ENCODE measurements around the gene ARHGAP42.

DNA sequence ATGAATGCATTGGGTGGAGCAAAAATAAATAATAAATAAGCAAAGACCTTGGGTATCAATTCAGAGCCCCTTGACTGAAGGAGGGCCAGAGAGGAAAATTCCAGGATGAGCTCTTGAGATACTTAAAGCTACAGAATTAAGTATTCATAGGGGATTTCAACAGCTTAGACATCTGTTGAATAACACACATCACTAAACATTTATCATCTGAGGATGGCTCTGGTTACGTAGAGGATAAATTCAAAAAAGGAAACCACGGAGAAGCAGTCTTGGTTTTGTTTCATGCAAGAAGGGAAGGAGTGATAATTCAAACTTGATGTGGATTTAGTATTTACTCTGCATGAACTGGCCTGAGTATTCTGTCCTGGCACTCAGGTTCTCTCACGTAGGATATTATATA lies 29.8 kb downstream of the ARHGAP42 start:
- TF ChIP-seq, protein P1, sequence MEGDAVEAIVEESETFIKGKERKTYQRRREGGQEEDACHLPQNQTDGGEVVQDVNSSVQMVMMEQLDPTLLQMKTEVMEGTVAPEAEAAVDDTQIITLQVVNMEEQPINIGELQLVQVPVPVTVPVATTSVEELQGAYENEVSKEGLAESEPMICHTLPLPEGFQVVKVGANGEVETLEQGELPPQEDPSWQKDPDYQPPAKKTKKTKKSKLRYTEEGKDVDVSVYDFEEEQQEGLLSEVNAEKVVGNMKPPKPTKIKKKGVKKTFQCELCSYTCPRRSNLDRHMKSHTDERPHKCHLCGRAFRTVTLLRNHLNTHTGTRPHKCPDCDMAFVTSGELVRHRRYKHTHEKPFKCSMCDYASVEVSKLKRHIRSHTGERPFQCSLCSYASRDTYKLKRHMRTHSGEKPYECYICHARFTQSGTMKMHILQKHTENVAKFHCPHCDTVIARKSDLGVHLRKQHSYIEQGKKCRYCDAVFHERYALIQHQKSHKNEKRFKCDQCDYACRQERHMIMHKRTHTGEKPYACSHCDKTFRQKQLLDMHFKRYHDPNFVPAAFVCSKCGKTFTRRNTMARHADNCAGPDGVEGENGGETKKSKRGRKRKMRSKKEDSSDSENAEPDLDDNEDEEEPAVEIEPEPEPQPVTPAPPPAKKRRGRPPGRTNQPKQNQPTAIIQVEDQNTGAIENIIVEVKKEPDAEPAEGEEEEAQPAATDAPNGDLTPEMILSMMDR (IDR thresholded peaks at IDR 0.05 in 8 of 11, conservative IDR thresholded peaks at IDR 0.05 in 3 of 11) = no peak
- TF ChIP-seq POLR2A (IDR thresholded peaks at IDR 0.05) = no peak

All from spleen (tissue), 7 donors.